ENCODE data around the gene ZNF41.
A peak's percentile ranks its signal among the peaks of the same experiment; 100 is the strongest.
"Not testable (repeated sequence)": the region's sequence is repeated elsewhere in the genome, so short reads cannot be mapped to it uniquely, and the experiment has no call there.

Gene ZNF41

GRCh38 chrX:47515941-47516665 is 33.1 kb upstream of the ZNF41 start:
- no peak overlapping the region for H3K4me3 ChIP-seq (ENCODE audit: low read depth, low read length)
- TF ChIP-seq CTCF (IDR thresholded peaks at IDR 0.05; ENCODE audit: low read depth, low read length): no peak
- peak; percentile 62 for DNase-seq (ENCODE audit: low read depth, low spot score)
- in situ Hi-C loops (cut with HindIII; ENCODE audit: low sequenced_read_pairs): no loop called here

DNA sequence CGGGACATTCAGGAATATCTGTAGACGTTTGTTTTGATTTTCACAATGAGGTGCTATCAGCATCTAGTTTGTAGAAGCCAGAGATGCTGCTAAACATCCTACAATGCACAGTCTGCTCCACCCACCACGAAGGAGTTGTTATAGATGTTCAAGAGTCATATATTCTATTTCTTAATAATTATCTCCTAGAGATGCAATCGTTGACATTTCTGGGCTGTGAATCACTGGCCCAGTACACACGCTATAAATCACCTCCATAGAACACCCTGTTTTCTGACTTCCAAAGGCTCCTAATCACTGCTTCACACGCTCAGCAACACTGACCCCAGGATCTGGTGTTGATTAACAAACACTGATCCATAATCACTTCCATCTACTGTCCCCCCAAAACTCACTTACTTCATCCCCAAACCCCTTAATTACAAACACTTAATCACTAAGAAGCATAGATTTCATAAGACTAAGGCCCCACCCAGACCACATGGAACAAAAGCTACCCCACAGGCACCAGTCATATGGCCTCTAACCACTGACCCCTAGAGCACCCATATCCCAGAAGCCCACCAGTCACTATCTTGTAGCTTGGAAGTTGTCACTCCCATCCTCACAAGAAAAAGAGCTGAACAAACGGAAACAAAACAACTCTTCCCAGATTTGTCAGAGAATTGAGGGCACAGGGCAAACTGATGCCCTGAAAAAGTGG is 31.7 kb upstream of the ZNF41 start:
- no peak for TF ChIP-seq CTCF (IDR thresholded peaks at IDR 0.05; ENCODE audit: low read depth, low read length)
- DNase-seq (ENCODE audit: low read depth, low spot score): peak; percentile 22
- H3K4me3 ChIP-seq (ENCODE audit: low read depth, low read length): no peak overlapping the region
- in situ Hi-C loops (cut with HindIII; ENCODE audit: low sequenced_read_pairs): no loop called here

DNA sequence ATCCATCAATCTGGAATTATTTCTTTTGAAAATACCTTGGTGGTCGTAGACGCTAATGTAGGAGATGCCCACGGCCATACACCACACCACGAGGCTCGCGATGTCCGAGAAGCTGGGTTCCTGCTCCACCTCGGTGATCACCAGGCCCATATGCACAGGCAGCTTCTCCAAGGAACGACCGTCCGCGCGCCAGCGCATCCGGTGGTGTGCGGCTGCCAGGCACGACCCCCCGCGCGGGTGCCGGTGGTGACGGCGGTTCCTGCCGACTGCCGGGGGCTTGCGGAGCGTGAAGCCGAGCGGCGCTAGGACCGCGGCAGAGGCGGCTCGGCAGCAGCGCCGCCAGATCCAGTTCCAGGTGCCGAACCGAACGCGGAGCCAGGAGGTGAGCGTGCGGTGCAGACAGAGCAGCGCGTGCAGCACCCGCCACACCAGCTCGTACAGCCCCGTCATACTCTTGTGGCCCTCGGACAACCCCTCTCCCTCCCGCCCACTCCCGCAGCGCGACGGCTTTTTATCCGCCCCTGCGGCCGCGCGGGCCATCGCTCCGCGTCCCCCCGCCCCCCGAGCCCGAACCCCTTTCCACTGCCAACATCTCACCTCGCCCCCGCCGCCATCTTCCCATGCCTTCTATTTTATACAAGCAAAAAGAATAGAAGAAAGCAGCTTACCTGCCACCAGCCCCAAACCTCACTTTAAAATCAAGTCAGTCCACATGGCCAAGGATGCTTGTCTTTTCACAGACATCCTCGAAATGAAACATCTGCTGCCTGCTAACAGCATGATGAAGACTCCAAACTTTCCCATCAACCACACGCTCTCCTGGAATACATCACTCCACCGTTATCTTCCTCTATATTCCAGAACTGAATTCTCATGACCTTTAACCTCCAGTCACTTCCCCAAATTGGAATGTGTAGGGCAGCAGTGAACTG is 30.3 kb upstream of the ZNF41 start:
- in situ Hi-C loops (cut with HindIII; ENCODE audit: low sequenced_read_pairs); DNase-seq (ENCODE audit: low read depth, low spot score): not testable (repeated sequence)
- H3K4me3 ChIP-seq (ENCODE audit: low read depth, low read length): peak overlapping the region; percentile 31

- in situ Hi-C loops (cut with HindIII; ENCODE audit: low sequenced_read_pairs); DNase-seq (ENCODE audit: low read depth, low spot score); H3K4me3 ChIP-seq (ENCODE audit: low read depth, low read length): not testable (repeated sequence)
These were observed 29.4 kb upstream of the ZNF41 start for GRCh38 chrX:47512383-47512782.

GRCh38 chrX:47507153-47507867 is 24.3 kb upstream of the ZNF41 start:
- no peak for TF ChIP-seq CTCF (IDR thresholded peaks at IDR 0.05; ENCODE audit: low read depth, low read length)
- no peak overlapping the region for H3K4me3 ChIP-seq (ENCODE audit: low read depth, low read length)
- in situ Hi-C loops (cut with HindIII; ENCODE audit: low sequenced_read_pairs): no loop called here
- DNase-seq (ENCODE audit: low read depth, low spot score): no peak

DNA sequence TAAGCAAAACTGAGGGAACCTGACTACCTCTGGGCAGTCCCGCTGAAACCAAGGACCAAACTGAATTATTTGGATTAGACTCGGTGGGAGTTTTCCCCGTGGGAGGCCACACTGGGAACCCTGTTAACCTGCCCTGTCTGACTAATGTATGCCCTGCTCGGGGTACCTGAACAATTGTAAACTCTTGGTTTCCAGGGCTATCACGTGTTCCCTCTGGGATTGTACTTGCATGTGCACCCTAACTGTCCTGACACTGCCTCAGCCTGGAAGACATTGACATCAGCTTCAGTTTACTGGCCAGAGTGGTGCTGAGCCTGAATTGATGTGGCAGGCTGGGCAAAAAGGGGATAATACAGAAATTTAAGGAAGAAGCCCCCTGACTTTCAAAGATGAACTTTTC is 20.1 kb upstream of the ZNF41 start:
- in situ Hi-C loops (cut with HindIII; ENCODE audit: low sequenced_read_pairs): no loop called here
- DNase-seq (ENCODE audit: low read depth, low spot score): no peak

More for the DNA sequence above, 20.1 kb upstream of the ZNF41 start:
- TF ChIP-seq CTCF (IDR thresholded peaks at IDR 0.05; ENCODE audit: low read depth, low read length): no peak
- H3K4me3 ChIP-seq (ENCODE audit: low read depth, low read length): no peak overlapping the region

Data from astrocyte of the spinal cord (primary cell).